Stimulated activated CD4-positive, alpha-beta T cell treated with anti-CD3 and anti-CD28 coated beads, Interleukin-15, amount 100 ng/mL, for 24 hours (primary cell): Measurements from ENCODE around the gene IL3.

ENCODE experiments used
- DNase-seq: peaks from one replicate; pipeline ENCODE4 v3.0.0-alpha.2; 2020

IL3 gene

GRCh38 chr5:132026516-132027008, 33.9 kb upstream of the IL3 start:
- peak; percentile 61 for DNase-seq

- DNase-seq, result no peak
Observed at GRCh38 chr5:132027027-132027426, 33.4 kb upstream of the IL3 start.

GRCh38 chr5:132029609-132030330, 30.7 kb upstream of the IL3 start:
- DNase-seq, result no peak

- no peak for DNase-seq
Observed at GRCh38 chr5:132030610-132031009, 29.8 kb upstream of the IL3 start.

- DNase-seq, result no peak
Observed at GRCh38 chr5:132032196-132032595, 28.3 kb upstream of the IL3 start.

- no peak for DNase-seq
Observed at GRCh38 chr5:132033122-132033521, 27.3 kb upstream of the IL3 start.

- DNase-seq, result no peak
Observed at GRCh38 chr5:132037353-132037752, 23.1 kb upstream of the IL3 start.

- no peak for DNase-seq
Observed at GRCh38 chr5:132044207-132044606, 16.2 kb upstream of the IL3 start.

- DNase-seq, result no peak
Observed at GRCh38 chr5:132046880-132047299, 13.6 kb upstream of the IL3 start.

- no peak for DNase-seq
Observed at GRCh38 chr5:132049093-132049492, 11.4 kb upstream of the IL3 start.

GRCh38 chr5:132049559-132049958, 10.9 kb upstream of the IL3 start:
- DNase-seq, result no peak

GRCh38 chr5:132050136-132050535, 10.3 kb upstream of the IL3 start:
- no peak for DNase-seq

GRCh38 chr5:132050661-132051552, 9.5 kb upstream of the IL3 start:
- no peak for DNase-seq

- DNase-seq, result no peak
Observed at GRCh38 chr5:132052520-132052919, 7.9 kb upstream of the IL3 start.

- no peak for DNase-seq
Observed at GRCh38 chr5:132053483-132053882, 7.0 kb upstream of the IL3 start.

- no peak for DNase-seq
Observed at GRCh38 chr5:132054031-132054696, 6.3 kb upstream of the IL3 start.

GRCh38 chr5:132054697-132055440, 5.6 kb upstream of the IL3 start:
- DNase-seq, result no peak

GRCh38 chr5:132055441-132055807, 5.0 kb upstream of the IL3 start:
- no peak for DNase-seq

- no peak for DNase-seq
Observed at GRCh38 chr5:132055808-132056609, 4.4 kb upstream of the IL3 start.

- no peak for DNase-seq
Observed at GRCh38 chr5:132056610-132057497, 3.6 kb upstream of the IL3 start.
